Measurements from ENCODE around the gene DEFB123. TPM values are rescaled to one million over a fixed set of nuclear protein-coding genes. Genes with fewer than 3 reads are reported as not detected.

Gene DEFB123
- total RNA-seq, 1 donor from 2014 or later, result not detected

DNA sequence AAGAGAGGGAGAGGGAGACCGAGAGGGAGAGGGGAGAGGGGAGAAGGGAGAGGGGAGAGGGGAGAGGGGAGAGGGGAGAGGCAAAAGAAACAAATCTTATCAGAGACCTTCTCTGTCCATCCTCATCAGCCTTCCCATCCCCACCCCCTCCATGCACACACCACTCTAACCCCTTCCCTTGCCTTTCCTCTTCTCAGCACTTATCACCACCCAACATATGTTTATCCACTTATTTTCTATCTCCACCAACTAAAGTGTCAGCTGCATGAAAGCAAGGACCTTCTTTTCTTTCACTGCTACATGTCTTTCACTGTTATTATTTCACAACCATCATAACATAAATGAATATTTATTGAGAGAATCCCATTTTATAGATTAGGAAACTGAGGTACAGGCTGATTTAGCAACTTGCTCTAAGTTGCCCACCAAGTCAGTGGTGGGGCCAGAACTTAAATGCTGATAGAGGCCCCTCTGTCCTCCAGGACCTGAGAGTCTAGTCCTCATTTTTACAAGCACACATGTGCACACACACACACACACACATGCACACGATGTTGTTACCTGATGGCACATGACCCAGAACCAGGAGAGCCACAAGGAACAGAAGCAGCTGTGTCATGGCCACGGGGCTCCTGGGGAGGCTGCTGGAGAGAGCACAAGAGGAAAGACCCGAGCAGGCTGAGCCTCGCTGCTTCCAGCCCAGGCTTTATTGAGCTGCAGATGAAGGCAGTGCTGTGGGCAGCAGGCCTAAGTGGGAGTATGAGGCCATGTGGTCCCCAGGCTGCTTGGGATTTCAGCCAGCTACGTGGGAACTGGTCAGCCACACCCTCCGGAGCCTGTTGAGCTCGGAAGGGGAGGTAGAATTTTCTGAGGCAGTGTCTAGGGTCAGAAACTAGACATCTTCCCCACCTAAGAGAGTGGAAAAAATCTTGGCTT, 32.2 kb downstream of the DEFB123 start:
- ATAC-seq, result peak; percentile 44
- DNase-seq (ENCODE audit: missing footprints), result no peak
- intact Hi-C loops (cut with DNase I), result no loop called here

GRCh38 chr20:31473331-31474096, 33.1 kb downstream of the DEFB123 start:
- intact Hi-C loops (cut with DNase I), result no loop called here
- no peak for DNase-seq (ENCODE audit: missing footprints)
- ATAC-seq, result no peak

- intact Hi-C loops (cut with DNase I), result no loop called here
- DNase-seq (ENCODE audit: missing footprints), result no peak
- no peak for ATAC-seq
Observed at GRCh38 chr20:31474097-31474436, 33.6 kb downstream of the DEFB123 start.

- intact Hi-C loops (cut with DNase I), result no loop called here
- ATAC-seq (peak; percentile 93), DNase-seq (ENCODE audit: missing footprints) (peak; percentile 82)
Observed at GRCh38 chr20:31474758-31475427, 34.5 kb downstream of the DEFB123 start, which contains the start of the genes DEFB124 and REM1. TSS of gene DEFB124 (minus strand) at chr20:31475127. CDS start at chr20:31473013, 2,114 bp downstream. TSS of gene REM1 (plus strand) at chr20:31475288. CDS start at chr20:31476446, 1,158 bp downstream.

DNA sequence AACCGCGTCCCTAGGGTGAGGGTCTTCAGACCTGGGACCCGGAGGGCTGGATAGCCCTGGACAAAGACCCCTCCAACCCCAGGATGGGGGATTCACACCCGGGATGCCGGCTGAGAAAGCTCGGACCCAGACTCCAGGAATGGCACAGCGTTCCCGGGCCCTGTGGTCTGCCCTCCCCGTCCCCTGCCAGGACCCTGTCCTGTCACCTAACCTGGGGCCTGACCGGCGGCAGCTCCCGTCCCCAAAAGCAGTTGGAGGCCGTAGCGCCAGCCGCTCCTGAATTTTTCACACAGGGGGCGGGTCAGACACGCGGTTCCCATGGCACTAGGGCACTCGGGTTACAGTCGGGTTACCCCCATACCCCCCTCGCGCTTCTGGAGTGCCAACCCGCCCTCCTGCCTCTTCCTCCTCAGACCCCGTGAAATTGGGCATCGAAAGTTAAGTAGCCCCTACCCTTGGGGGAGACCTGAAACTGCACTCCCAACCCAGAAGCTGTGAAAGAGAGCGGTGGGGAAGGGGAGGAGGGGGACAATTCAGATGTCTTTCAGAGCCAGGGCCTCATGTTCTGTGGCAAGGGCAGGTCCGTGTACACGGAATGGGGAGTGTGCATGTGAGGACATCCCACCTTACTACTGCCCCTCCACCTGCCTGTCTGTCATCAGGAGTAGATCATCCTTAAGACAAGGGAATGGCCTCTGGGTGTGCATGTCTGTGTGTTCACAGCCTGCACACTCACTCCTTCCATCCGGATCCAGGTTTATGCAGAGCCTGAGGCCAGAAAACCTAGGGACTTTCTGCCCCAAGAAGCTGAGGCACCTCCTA, 35.3 kb downstream of the DEFB123 start:
- DNase-seq (ENCODE audit: missing footprints), result no peak
- intact Hi-C loops (cut with DNase I), result no loop called here
- peak; percentile 24 for ATAC-seq

- DNase-seq (ENCODE audit: missing footprints) (no peak), ATAC-seq (no peak)
- intact Hi-C loops (cut with DNase I), result no loop called here
Observed at GRCh38 chr20:31476294-31476585, 35.8 kb downstream of the DEFB123 start.

DNA sequence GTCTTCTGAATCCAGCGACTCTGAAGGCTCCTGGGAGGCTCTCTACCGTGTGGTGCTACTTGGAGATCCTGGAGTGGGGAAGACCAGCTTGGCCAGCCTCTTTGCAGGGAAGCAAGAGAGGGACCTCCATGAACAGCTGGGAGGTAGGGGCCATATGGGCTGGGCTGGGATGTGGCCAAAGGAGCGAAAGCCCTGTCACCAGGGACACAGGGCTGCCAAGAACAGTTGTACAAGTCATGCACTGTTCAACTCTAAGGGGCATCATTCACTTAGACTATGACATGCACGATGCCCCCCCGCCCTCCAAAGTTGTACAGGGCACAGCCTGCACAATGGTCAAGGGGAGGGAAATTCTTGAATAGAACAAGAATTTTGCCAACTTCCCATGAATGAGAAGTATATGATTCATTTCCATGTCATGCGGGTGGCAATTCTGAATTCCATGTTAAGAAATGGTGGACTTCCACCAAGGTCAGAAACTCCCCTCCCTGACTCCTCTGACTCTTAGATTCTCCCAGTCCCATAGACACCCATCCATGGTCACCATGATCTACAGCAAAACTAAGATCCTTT, 36.3 kb downstream of the DEFB123 start:
- ATAC-seq, result no peak
- DNase-seq (ENCODE audit: missing footprints), result no peak

DNA sequence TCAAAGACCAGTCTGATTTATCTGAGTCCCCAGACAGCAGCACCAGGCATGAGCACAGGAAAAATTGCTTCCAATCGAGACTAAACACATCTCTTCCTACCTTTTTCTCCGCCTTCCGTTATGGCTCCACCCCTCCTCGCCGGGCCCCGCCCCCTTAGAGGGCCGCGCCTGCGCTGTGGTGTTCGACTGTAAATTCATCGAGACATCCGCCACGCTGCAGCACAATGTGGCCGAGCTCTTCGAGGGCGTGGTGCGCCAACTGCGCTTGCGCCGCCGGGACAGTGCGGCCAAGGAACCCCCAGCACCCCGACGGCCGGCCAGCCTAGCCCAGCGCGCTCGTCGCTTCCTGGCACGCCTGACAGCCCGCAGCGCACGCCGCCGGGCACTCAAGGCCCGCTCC, 43.6 kb downstream of the DEFB123 start:
- intact Hi-C loops (cut with DNase I), result no loop called here
- no peak for ATAC-seq

More for the DNA sequence above, 36.3 kb downstream of the DEFB123 start:
- intact Hi-C loops (cut with DNase I), result no loop called here

GRCh38 chr20:31485450-31486339, 45.3 kb downstream of the DEFB123 start:
- ATAC-seq, result peak; percentile 84
- DNase-seq (ENCODE audit: missing footprints), result peak; percentile 73
- intact Hi-C loops (cut with DNase I), result no loop called here

More for the DNA sequence above, 43.6 kb downstream of the DEFB123 start:
- DNase-seq (ENCODE audit: missing footprints), result no peak

GRCh38 chr20:31488115-31488514, 47.7 kb downstream of the DEFB123 start:
- no peak for DNase-seq (ENCODE audit: missing footprints)
- ATAC-seq, result no peak
- intact Hi-C loops (cut with DNase I), result no loop called here

DNA sequence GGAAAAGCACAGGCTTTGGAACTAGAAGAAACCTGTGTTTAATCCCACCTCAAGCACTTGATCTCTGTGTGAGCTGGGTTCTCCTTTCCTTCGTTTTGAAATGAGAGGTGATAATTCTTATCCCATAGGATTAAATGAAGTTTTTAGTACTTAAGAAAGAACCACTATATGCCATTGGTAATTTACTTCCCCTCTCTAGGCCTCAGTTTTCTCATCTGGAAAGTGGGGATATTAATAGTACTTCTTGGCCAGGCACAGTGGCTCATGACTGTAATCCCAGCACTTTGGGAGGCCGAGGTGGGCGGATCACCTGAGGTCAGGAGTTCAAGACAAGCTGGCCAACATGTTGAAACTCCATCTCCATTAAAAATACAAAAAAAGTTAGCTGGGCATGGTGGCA, 48.7 kb downstream of the DEFB123 start:
- intact Hi-C loops (cut with DNase I), result no loop called here
- no peak for DNase-seq (ENCODE audit: missing footprints)
- no peak for ATAC-seq

GRCh38 chr20:31490752-31491151, 50.3 kb downstream of the DEFB123 start:
- ATAC-seq, result no peak
- intact Hi-C loops (cut with DNase I), result no loop called here
- DNase-seq (ENCODE audit: missing footprints), result no peak

- ATAC-seq (no peak), DNase-seq (ENCODE audit: missing footprints) (no peak)
- intact Hi-C loops (cut with DNase I), result no loop called here
Observed at GRCh38 chr20:31494131-31494530, 53.7 kb downstream of the DEFB123 start.

DNA sequence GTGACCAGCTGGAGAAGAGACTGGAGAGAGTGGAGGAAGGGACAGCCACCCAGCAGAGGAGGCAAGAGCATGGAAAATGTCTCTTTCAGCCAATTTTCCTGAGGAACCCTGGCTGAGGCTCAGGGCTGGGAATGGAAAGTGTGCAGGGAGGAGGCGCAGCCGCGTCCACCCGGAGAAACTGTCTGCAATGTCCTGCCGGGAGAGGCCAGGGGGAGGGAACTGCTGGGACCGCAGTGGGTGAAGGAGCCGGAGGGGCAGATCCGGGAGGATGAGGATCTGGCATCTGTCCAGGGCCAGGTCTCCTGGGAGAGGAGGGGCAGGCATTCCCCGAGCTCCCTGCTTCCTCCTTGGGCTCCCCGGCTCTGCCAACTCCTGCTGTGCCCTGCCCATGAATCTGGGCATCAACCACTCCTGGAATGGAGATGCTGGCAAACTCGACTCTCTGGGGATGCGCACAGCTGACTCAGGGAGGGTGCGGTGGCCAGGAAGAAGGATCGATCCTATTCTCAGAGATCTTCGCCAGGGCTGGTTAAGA, 56.4 kb downstream of the DEFB123 start:
- DNase-seq (ENCODE audit: missing footprints) (peak; percentile 83), ATAC-seq (peak; percentile 85)
- intact Hi-C loops (cut with DNase I), result no loop called here

DNA sequence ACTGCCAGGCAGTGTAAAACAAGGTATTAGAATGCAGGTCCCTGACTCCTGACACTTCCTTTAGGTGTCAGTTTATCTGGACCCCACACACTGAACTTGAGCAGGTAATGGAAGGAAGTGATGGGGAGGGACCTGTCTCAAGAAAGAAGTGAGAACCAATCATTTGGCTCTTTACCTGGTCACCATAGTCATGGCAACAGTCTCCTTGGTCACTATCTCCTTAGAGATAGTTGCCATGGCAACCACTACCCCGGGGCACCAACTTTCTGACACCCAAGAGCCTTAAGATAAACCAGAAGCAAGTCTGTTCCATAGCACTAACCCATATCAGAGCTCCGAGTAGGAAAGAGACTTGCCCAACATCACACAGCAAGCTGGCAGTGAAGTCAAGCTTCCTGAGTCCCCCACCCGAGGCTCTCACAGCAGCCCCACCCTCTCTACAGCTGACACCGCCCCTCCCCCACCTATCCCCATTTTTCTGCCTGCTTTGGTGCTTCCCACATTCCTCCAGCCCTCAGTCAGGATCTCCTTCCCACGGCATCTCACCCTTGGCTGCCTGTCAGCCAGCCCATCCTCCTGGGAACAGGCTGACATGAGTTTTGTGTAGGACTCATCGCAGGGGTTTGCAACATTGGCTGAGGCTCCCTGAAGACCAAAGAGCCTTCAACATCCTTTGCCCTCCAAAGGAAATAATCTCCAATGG, 57.6 kb downstream of the DEFB123 start:
- peak; percentile 14 for ATAC-seq

More for the DNA sequence above, 57.6 kb downstream of the DEFB123 start:
- DNase-seq (ENCODE audit: missing footprints), result no peak
- intact Hi-C loops (cut with DNase I), result no loop called here

All from Right ventricle myocardium inferior (tissue), 1 donor.